Measurements from ENCODE around the gene CDON.

CDON gene, protein sequence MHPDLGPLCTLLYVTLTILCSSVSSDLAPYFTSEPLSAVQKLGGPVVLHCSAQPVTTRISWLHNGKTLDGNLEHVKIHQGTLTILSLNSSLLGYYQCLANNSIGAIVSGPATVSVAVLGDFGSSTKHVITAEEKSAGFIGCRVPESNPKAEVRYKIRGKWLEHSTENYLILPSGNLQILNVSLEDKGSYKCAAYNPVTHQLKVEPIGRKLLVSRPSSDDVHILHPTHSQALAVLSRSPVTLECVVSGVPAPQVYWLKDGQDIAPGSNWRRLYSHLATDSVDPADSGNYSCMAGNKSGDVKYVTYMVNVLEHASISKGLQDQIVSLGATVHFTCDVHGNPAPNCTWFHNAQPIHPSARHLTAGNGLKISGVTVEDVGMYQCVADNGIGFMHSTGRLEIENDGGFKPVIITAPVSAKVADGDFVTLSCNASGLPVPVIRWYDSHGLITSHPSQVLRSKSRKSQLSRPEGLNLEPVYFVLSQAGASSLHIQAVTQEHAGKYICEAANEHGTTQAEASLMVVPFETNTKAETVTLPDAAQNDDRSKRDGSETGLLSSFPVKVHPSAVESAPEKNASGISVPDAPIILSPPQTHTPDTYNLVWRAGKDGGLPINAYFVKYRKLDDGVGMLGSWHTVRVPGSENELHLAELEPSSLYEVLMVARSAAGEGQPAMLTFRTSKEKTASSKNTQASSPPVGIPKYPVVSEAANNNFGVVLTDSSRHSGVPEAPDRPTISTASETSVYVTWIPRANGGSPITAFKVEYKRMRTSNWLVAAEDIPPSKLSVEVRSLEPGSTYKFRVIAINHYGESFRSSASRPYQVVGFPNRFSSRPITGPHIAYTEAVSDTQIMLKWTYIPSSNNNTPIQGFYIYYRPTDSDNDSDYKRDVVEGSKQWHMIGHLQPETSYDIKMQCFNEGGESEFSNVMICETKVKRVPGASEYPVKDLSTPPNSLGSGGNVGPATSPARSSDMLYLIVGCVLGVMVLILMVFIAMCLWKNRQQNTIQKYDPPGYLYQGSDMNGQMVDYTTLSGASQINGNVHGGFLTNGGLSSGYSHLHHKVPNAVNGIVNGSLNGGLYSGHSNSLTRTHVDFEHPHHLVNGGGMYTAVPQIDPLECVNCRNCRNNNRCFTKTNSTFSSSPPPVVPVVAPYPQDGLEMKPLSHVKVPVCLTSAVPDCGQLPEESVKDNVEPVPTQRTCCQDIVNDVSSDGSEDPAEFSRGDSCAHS (N-terminal part only)

DNA sequence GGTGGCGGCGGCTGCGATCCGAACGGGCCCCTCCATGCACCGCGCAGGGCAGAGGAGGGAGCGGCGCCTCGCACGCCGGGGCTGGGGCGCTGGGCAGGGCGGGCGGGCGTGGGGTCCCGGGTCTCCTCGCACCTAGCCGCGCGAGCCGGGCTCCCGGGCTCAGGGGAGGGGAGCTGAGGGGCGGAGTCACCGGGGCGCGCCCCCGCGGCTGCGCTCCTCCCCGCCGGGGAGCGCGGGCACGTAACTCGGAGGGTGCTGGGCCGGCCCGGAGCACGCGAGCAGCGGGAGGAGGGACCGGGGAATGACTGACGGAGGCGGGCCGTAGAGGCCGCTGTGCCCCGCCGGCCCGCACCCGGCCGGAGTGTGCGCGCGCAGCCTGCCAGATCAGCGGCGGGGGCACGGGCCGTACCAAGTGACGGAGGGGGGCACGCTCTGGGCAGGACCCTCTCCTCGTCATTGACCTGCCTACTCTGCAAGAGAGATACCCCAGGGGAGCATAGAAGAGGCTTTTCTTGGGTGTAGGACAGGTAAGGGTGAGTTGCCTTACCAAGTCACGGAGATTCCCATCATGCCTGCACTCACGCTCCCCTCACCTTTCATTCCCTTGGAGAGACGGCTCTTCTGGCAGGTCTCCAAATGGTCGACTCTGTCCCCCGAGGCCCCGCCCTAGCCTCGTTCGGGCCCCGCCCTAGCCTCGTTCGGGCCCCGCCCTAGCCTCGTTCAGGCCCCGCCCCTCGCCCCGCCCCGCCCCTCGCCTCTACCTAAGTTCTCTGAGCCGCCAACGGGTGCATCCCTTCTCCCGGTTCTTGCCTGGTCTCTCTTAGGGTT lies at the start of gene CDON:
CDON (minus strand) TSS at position 188 of the 828 bp plus-strand sequence. CDS start 39,390 bp downstream, outside the sequence.
- DNase-seq (ENCODE audit: low spot score) (peak; percentile 80), FAIRE-seq (no peak)

DNA sequence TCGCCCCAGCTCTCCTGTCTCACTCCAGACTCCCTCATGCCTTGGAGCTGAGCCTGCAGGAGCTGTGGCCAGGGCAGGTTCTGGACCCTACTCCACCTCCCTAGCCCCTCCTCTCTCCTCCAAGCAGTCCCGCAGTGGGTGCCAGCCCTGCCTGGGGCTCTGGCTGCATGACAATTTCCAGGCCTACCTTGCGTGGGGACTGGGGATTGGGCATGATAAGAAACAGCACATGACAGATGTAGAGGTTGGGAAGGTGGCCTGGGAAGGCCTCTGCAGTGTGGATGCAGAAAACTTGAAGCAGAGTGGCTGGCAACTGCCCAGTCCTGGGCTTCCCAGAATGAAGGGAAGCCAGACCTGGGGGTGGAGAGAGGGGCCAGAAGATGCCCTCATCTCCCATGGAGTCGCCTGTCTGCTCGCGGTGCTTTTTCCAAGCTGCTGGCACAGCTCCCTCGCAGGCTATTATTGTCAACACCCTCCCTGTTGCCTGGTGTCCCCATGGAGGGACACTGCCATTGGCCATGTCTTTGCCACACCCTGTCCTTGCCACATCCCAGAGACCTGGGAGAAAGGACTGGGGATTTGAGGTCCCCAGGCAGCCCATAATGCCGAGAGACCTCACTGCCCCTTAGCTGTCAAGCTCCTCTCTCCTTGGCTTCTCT lies 48.9 kb upstream of the CDON start:
- FAIRE-seq (no peak), DNase-seq (ENCODE audit: low spot score) (no peak)

DNA sequence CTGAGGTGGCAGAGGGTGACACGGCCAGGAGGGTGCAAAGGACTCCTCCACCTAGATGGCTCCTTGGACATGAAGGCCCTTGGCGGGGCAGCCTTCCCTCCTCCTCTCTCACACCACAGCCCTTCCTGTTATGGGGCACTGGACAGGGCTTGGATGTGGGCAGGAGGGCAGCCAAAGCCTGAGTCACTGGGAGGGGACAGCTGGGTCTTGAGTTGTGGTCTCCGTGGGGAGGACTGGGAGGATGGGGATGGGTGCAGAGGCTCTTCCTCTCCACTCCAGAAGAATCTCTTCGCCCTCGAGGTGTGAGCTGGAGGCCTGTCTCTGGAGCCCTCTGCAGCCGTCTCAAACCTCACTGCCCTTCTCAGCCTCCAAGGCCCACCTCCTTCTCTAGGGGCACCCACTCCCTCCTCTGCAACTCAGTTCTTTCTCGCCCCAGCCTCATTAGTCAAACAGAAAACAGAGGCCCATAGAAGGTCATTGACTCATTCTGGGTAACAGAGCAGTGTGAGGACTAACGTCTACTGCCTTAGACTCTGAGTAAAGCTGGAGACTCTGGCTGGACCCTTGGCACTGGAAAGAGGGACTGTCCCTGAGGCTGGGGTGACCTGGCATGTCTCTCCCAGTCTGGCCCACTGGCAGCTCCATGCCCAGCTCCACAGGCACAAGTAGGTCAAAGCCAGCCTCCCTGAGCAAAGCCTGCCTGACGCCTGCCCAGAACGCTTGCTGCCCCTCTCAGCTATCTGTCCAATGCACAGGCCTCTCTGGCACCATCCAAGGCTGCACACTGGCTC lies 47.5 kb upstream of the CDON start:
- FAIRE-seq = peak; percentile 79
- peak; percentile 83 for DNase-seq (ENCODE audit: low spot score)

DNA sequence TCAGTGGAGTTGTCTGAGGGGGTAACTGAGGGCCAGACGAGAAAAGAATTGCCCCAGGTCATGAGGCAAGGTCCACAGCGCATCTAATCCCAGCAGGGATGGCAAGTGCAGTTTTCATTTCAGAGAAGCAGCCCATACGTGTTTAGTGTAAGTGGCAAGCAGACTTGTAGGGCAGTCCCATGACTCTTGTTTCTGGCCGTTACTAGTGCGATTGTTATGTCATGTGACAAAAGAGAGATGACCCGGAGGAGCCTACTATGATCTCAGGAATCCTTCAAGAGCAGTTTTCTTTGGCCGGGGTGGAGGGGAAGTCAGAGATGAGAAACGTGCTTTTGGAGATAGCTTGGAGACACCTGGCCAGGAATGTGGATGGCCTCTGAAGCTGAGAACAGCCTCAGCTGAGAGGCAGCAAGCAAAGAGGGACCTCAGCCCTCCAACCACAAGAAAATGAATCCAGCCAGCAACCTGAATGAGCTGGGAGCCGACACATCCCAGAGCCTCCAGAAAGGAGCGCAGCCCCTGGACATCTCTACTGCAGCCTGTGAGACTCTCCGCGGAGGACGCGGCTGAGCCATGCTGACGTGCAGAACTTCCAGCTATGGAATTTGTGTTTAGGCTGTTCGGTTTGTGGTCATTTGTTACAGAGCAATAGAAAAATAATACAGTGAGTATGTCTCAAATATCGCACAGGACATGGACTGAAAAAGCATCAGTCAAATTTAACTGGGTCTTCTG lies 44.1 kb upstream of the CDON start:
- FAIRE-seq = no peak

DNA sequence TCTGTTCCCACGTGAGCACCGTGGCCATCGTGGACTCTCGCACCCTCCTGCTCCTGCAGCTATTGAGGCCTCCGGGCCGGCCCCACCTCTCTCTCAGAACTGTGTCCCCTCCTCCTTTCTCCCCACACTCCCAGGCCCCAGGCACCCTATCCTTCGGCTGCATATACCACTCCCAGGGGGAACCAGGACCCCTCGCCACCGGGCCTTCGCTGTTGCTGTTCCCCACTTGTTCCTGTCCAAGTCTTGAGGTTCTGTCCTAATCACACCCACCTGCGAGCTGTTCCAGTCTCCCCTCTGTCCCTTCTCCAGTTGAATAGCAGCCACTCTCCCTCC lies 43.0 kb upstream of the CDON start:
- DNase-seq (ENCODE audit: low spot score) (no peak), FAIRE-seq (no peak)

More for the DNA sequence above, 44.1 kb upstream of the CDON start:
- DNase-seq (ENCODE audit: low spot score) = no peak

DNA sequence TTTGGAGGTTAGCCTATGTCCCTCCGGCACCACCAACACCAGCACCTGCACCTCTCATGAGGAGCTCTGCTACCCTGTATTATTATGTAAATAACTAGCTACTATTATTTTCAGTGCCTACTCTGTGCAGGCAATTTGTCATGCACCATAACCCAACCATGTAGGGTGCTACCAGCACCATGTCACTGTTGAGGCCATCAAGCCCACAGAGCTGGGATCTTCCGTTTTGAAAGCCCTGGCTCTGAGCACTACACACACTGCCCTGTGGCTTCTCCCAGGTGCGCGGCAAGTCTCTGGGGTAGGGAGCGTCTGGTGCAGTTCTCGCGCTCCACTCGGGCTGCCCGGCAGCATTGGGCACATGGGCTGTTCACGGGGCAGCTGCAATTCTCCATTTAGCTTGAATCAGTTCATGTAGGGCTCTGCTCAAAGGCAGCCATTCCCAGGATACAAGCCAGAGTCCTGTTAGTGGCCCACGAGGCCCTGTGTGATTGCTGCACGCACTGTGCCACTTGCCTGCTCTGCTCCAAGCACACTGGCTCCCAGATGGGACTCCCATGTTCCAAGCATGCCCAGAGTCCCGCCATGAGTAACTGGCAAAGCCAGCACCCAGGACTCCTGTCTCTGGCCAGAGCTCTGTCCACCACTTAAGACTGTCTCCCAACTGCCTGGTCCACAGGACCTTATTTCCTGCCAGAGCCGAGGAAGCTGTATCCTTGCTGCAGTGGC lies 42.5 kb upstream of the CDON start:
- FAIRE-seq = no peak
- DNase-seq (ENCODE audit: low spot score) = no peak

DNA sequence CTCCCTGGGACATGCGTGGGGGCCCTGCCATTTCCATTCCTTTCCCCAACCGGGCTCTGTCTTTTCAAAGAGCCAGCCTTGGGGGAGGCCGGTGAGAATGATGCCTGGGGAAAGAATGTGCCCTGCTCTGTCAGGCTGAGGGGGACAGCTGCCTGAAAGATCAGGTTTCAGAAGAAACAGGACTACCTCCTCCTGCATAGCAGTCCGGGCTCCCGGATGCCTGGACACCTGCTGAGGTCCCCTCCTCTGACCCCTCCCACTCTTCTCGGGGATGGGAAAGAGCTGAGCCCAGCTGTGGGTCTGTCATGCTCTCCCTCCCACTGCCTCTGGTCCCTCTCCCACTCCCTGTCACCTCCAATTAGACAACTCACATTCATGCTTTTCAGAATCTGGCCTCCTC lies 41.8 kb upstream of the CDON start:
- DNase-seq (ENCODE audit: low spot score) (no peak), FAIRE-seq (no peak)

DNA sequence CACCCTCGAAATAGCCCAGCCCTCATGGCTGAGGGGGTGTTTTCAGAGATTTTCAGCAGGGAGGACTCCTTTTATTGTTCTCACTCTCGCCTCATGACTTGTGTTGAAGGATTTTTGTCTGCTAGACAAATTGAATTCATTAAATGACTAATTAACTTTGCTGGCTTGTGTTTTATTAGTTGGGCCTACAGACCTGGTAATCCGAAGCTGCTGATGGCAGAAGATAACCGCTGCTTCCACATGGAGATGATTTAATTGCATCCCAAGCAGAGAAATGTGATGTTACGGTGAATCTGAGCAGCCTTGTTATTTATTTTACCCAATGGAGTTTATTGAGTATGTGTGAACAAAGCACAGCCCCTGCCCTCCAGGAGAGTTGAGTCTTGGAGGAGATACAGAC lies 40.5 kb upstream of the CDON start:
- FAIRE-seq = no peak
- no peak for DNase-seq (ENCODE audit: low spot score)

DNA sequence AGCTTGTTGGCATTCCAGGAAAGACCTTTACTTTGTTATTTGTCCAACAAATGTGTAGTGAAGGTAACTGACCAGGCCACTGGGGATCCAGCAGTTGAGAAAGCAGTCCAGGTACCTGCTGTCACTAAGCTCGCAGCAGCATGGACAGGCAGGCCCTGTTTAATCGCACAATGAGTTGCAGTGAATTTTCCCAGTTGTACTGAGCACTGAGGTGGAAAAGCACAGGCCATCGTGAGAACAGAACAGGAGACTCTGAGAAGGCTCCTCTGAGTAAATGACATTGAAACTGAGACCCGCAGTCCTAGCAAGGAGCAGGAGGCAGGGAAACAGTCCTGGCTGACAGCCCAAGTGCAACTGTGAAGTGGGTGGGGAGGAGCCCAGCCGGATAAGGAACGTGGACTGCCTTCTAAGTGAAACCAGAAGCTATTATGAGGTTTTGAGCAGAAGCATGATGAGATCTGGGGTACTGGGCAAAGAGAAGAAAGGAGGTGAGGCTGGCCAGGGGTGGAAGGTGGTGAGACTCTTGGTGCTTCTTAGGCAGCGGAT lies 39.8 kb upstream of the CDON start:
- FAIRE-seq = no peak
- no peak for DNase-seq (ENCODE audit: low spot score)

DNA sequence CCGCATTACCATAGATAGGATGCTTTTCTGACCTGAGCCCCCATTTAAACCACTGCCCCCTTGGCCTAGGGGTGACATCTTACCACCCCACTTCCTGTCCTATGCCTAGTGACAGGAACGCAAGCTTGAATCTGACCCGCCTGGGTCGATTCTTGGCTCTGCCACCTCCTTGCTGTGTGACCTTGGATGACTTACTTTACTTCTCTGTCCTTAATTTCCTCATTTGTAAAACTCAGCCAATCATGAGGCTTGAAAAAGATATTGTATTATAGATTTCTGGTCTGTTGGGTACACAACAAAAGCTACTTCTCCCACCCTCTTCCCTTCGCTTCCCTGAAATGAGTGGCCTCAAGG lies 39.2 kb upstream of the CDON start:
- DNase-seq (ENCODE audit: low spot score) (no peak), FAIRE-seq (no peak)

DNA sequence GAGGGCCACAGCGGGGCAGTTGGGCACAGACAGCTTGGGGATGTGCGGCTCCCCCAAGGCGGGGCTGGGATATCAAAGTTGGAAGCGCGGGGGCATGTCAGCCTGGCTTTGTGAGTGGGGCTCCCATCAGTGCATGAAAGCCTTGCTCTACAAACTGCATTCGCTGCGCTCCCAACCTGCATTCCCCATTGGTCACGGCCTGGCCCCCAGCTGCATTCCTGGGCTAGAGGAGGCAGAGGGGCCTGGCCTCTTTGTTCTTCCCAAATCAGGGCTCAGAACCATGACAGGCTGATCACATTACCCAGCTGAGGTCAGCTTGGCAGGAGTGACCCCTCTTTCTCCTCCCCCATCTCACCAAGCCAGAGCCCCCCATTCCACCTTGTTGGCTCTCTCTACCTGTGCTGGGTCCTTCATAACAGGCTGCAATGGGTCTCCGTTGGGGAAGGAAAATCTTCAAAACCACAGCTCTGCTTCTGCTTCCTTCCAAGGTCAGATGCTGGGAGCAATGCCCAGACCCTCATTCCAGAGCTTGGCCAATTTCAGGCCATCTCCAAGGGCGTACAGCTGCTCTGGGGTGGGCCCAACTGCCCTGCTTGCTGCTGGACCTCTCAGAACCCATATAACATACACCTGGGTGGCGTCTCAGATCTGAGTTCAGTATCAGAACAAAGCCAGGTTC lies 38.7 kb upstream of the CDON start:
- FAIRE-seq (no peak), DNase-seq (ENCODE audit: low spot score) (no peak)

DNA sequence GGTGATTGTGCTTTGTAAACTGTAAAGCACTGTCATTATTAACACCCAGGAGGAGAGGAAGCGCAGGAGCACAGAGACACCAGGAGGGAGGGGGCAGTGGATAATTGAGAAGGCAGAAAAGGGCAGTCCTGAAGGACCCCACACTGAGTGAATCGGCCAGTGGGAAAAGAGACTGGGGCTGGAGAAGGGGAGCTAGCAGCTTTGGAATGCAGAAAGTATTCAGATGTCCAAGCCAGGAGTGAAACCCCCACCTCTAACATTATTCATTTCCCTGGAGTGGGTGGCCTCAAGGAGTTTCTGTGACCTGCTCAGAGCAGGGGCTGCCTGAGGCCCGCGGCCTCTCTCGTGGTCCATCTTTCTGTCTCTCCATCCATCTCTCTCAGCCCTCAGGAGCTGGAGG lies 38.0 kb upstream of the CDON start:
- FAIRE-seq (no peak), DNase-seq (ENCODE audit: low spot score) (no peak)

DNA sequence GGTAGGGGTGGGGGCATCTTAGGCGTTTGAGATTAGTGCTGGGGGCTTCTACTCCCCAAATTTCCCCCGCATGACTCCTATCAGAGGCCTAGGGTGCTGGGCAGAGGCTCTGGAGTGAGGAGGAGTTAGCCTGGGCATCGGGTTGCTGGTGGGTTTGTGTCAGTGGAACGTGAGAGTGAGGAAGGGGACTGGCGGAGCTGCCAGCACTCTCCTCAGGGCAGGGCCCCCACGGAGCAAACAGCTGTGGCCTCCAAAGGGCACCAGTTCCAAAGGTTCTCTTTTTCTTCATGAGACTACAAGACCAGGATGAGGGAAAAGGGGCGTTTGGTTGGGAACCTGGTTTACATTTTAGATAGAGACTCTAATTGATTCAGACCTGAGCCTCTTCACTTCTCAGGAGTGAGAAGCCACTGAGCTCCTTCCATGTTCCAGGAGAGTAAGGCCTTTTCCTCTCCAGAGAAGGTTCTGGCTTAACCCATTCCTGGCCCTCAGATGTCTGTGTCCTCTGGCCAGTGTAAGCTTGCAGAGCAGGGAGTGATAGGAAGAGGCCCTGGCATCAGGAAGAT lies 35.6 kb upstream of the CDON start:
- DNase-seq (ENCODE audit: low spot score) = no peak
- FAIRE-seq = no peak

DNA sequence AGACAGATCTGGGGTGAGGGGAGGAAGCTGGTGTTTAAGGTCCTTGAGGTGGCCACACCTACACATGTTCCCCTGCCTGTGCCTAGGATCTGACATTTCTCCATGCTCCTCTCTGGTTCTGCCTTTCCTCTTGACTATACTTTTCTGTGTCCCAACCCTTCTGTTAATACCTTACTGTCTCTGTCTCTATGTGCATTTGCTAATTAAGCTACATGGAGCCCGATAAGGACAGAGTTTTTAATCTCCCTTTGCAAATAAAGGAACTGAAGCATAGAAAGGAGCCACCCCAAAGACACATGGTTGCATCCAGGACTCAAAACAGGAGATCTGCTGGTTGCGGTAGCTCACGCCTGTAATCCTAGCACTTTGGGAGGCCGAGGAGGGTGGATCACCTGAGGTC lies 33.1 kb upstream of the CDON start:
- no peak for DNase-seq (ENCODE audit: low spot score)
- no peak for FAIRE-seq

DNA sequence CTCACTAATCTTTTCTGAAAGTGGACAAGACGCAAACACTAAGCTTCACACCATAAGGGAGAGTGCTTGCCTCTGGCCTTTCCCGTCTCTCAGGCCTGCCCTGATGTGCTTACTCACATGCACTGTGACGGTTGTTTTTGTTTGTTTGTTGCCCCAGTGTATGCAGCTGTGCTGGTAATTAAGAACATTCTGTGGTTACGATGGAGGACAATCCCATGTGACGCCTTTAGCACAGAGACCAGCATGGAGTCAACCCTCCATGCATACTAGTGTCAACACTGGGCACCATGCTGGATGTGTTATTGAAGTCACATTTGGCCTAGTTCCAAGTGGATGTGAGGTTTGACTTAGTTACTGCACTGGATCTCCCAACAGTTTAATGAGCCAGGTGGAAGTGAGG lies 27.8 kb upstream of the CDON start:
- FAIRE-seq (no peak), DNase-seq (ENCODE audit: low spot score) (no peak)

DNA sequence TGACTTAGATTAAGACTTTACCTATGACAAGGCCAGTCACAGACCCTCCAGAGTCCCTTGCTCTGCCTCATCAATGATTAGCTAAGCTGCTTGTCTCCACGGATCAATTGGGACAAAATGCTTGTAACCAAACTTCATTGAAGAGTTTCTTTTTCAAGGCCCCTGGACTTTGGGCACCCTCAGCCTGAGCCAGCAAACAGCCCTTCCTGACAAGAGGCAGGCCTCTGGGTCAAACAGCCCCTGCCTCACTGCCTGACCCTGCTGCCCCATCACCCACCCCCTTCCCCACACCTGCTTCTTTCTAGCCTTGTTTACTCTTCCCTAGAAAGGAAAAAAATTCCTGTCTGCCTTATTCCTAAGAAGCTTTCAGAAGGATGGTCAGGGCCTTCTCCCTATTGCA lies 26.3 kb upstream of the CDON start:
- FAIRE-seq = no peak
- DNase-seq (ENCODE audit: low spot score) = no peak

DNA sequence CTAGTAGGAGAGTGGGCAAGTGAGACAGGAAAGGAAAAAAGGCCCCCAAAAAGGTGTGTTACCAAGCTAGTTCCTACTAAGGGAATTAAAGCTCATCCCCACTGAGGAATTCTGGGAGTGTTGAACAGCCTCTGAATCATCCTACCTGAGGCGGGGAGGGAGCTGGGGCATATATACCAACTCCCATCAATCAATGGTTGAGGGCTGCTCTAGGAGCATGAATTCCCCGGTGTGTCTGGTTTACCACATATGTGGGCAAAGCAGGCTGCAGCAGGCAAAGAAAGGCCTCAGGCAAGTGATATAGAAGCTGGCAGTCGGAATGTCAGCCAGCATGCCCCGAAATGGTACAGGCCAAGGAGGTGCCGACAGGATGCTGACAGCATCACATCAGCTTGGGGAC lies 23.6 kb upstream of the CDON start:
- no peak for FAIRE-seq
- DNase-seq (ENCODE audit: low spot score) = no peak

DNA sequence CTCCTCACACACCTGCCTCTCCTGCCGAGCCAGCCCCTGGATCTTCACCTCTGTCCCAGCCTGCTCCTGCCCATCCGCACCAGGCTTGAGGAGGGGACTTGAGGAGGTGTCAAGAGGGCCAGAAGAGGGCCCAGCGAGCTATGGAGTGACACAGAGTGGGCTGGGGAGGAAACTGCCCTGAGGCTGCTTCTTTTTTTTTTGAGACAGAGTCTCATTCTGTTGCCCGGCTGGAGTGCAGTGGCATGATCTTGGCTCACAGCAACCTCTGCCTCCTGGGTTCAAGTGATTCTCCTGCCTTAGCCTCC lies 21.9 kb upstream of the CDON start:
- FAIRE-seq (no peak), DNase-seq (ENCODE audit: low spot score) (no peak)

All from RCC 7860 (cell line).